ENCODE measurements around the gene INPP4B.

DNA sequence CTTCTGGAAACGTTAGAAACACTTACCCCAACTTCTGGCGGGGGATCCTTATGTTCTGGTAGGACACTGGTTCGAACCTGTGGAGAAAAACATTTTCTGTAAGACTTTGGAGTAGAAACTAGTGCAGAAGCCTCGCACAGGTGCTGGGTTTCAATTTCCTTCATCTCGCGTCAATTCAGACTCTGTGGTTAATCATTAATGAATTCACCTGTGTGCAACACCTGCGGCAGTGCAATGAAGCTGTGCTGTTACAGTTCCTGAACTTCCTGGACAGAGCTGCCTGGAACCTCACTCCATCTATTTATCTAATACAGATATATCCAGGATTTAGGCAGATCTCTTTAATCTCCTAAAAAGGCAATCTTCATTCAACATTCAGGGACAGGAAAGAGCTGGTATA lies 531.4 kb downstream of the INPP4B start:
- TF ChIP-seq POLR2A (IDR thresholded peaks at IDR 0.05; ENCODE audit: low read depth, low read length) (no peak), POLR2AphosphoS5 (IDR thresholded peaks at IDR 0.05; ENCODE audit: low read depth, low read length) (no peak), SPI1 (IDR thresholded peaks at IDR 0.05; ENCODE audit: low read depth, low read length) (no peak)

Measured in GM12891 (cell line).